Anterior cingulate cortex (tissue), 58 donors: ENCODE measurements around the gene FAM219A.
A peak's percentile ranks its signal among the peaks of the same experiment; 100 is the strongest.
"Not testable (repeated sequence)": the region's sequence is repeated elsewhere in the genome, so short reads cannot be mapped to it uniquely, and the experiment has no call there.

Experiments
- DNase-seq, 58 donors: peaks; one replicate each; lab custom pipeline; 2025; lab: John Stamatoyannopoulos, UW

FAM219A gene

GRCh38 chr9:34485822-34486221 is 27.5 kb upstream of the FAM219A start:
- no peak for DNase-seq

DNA sequence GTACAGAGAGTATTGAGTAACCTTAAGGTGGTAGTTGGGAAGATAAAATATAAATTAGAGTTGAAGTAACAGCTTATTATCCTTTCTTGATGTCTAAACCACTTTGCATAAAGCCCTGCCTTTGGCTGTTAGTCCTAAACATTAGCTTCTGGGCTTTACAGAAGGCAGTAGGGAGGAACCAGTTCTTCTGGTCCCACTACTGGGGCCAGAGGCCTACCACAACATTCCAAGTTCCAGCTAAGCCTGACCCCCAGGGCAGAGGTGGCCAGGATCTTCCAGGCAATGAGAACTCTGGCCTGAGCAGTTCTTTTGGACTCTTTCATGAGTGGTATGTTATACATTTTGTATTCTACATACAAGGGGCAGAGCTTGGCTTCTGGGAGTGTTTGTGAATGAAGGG is 26.3 kb upstream of the FAM219A start:
- no peak for DNase-seq

GRCh38 chr9:34482746-34483145 is 24.4 kb upstream of the FAM219A start:
- DNase-seq = not testable (repeated sequence)

DNA sequence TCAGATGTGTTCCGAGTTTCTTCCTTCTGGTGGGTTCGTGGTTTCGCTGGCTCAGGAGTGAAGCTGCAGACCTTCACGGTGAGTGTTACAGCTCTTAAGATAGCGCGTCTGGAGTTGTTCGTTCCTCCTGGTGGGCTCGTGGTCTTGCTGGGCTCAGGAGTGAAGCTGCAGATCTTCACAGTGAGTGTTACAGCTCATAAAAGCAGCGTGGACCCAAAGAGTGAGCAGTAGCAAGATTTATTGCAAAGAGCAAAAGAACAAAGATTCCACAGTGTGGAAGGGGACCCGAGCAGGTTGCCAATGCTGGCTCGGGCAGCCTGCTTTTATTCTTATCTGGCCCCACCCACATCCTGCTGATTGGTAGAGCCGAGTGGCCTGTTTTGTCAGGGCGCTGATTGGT is 23.2 kb upstream of the FAM219A start:
- DNase-seq = not testable (repeated sequence)

DNA sequence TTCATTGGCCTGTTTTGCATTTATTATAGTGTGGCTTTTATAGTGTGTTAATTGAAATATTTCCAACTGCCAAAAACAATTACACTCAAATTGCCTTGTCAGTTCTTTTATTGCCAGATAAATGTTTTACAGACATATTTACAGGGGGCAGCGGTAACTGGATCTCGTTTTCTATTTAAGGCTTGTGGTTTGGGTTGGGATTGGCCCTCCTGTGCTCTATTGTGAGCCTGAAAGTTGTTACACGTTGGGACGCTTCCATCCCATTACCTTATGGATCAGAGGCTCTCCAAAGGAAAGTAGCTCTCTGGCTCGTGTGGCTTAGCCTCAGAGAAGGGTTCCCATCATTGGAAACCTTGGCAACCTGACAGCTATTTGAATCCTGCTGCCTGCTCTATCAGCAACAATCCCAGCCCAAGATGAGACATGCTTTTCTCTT is 21.1 kb upstream of the FAM219A start:
- DNase-seq = no peak

- DNase-seq = no peak
These were observed 19.2 kb upstream of the FAM219A start for GRCh38 chr9:34477541-34477940.

GRCh38 chr9:34475097-34475496 is 16.7 kb upstream of the FAM219A start:
- no peak for DNase-seq

DNA sequence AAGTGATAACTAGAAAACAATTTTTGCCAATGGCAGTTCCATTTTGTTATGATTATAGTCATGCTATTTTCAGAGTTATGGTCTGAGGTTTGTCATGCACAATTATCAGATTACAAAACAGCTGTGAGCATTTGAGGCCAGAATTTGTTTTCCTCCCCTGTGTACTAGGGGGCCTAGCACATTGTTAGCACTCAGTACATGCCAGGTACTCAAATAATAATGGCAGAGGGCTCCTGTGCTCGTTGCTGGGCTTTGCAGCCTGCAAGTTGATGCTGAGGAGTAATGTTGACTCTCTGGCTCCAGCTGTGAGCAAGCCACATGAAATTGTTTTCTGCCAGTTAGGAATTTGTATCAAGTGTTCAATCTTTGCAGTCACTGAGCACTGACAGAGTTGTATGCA is 7.1 kb upstream of the FAM219A start:
- no peak for DNase-seq

GRCh38 chr9:34464571-34464970 is 6.2 kb upstream of the FAM219A start:
- DNase-seq = no peak

DNA sequence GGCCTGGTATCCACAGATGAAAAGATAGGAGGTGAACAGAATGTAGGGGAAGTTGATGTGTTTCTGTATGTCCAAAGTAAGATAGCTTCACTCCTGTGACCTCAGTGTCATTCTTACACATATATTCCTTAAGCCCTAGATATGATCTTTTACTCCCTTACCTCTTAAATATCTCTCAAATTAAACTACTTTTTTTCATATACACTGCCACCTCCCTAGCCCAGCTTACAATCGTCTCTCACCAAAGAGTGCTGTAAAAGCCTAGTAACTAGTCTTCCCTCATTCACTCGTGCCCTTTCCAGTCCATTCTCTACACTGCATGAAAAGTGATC is 5.5 kb upstream of the FAM219A start:
- no peak for DNase-seq

GRCh38 chr9:34463098-34463900 is 4.9 kb upstream of the FAM219A start:
- peak in 17 of 58 donors; percentile 2 to 51 (median 17) for DNase-seq

DNA sequence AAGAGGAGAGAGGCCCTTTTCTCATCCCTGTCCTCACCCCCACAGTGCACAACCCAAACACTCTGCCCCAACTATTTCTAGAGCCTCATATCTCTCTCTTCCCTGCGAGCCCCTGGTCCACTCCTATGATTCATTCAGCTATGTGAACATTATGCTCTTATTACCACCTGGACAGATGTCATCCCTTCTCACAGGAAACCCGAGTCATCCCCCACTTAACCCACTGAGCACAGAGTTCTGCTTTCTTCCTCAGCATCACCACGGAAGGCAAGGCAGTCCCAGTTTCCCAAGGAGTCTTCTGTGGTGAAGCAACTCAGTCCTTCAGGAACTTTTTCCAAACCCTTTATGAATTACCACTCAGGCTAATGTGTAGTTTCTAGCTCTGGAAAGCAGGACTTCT is 1.6 kb upstream of the FAM219A start:
- DNase-seq = no peak

DNA sequence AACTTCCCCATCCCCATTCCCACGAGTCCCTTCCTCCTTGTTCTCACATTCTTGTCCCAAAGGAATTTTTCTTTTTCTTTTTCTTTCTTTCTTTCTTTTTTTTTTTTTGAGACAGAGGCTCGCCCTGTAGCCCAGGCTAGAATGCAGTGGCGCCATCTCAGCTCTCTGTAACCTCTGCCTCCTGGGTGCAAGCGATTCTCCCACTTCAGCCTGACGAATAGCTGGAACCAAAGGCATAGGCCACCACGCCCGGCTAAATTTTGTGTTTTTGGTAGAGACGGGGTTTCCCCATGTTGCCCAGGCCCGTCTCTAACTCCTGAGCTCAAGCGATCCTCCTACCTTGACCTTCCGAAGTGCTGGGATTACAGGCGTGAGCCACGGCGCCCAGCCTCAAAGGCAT is 986 bp upstream of the FAM219A start:
- no peak for DNase-seq

DNA sequence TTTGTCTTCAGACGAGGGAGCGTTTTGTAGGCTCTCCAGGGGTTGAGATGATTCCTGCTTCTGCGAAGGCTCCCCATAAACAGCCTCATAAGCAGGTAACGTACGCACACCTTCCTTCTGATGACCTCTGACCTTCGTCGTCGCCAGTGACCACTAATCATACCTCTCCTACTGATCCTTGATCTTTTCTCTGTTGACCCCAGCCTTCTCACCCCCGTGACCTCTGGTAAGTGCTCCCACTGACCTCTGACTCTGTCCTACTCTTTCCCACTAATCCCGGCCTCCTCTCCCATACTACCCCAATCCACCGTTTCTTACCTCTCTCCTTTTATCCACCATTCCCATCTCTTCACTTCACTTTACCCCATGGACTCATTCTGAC is 580 bp upstream of the FAM219A start:
- no peak for DNase-seq

GRCh38 chr9:34457266-34458012 is 931 bp downstream of the FAM219A start:
- DNase-seq = peak in 55 of 58 donors; percentile 10 to 82 (median 55)

DNA sequence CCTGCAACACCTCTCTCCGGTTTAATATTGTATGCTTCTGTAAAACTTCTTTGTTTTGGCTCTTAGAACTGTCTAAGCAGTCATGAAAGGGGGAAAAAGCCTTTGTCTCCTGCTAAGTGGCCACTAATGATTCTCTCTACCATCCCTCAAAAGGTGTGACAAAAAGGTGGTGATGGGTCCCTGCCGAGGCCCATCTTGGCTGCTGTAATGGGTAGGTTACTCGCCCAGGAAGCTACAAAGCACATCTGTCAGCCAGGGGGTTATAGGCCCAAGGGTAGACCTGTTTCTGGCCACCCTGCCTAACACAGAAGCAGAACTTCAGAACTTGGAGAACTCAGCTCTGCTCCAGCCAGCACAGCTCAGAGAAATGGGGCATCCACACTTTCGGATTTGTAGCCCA is 1.6 kb downstream of the FAM219A start:
- DNase-seq = no peak

DNA sequence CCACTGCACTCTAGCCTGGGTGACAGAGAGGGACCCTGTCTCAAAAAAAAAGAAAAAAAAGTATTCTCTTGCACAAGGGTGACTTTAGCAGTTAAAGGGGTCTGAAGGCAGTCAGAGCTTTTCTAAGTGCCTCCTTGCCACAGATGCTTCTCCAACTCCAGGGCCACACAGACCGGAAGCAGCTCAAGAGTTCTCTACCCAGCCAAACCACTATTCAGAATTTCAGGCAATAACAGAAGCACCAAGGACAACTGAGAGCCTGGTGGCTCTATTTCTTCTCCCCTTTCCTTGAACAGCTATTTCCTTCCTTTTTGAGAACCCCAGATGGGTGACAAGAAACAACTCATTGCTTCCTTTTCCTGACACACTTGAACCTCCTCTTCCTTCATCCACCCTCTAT is 2.2 kb downstream of the FAM219A start:
- no peak for DNase-seq

DNA sequence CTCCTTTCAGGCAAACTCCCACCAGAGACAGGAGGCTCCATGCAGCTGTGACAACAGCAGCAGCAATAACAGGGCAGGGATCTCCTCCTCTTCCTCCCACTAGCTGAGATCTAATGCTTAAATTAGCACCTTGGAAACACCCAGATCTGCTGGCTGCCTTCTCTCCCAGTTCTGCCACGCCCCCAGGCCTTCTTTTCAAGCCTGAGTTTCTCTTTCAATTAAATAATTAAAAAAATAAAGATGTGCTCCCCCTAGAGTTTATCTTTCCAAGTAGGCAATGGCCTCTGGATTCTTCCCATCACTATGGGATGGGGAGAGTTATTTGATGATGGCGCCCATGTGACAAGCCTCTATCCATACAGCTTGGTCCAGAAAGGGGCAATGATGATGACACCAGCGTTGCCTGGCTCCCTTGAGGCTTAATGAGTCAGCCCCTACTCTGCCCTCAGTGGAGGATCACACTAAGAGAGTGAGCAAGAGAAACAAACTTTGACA is 3.8 kb downstream of the FAM219A start:
- DNase-seq = peak in 1 of 58 donors; percentile 30

- no peak for DNase-seq
These were observed 5.8 kb downstream of the FAM219A start for GRCh38 chr9:34452568-34452967.

DNA sequence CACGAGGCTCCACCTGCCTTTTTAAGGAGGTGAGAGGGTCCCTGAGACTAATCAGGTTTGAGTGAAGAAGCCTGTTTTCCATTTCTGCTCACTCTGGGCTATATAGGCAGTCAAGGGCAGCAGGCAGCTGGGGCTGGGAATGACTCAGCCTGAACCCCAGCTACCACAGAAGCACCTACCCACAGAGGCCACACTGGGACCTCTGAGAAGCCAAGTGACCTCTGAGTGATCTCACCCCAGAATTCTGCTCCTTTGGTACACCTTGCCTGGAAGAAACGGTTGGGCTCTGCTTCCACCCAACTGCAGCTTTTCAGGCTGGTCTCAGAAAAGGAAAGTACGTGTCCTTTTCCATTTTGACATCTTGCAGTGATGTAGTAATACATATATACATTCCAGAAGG is 6.8 kb downstream of the FAM219A start:
- no peak for DNase-seq

- DNase-seq = no peak
These were observed 7.2 kb downstream of the FAM219A start for GRCh38 chr9:34451135-34451534.

GRCh38 chr9:34450644-34451043 is 7.7 kb downstream of the FAM219A start:
- DNase-seq = no peak
